NCI-H774 (cell line): ENCODE results near the gene LYPLA2.
"Not testable (repeated sequence)": the region's sequence is repeated elsewhere in the genome, so short reads cannot be mapped to it uniquely, and the experiment has no call there.

Experiments
- DNase-seq: peaks from one replicate; lab custom pipeline; 2025; lab: John Stamatoyannopoulos, UW

The LYPLA2 gene

DNA sequence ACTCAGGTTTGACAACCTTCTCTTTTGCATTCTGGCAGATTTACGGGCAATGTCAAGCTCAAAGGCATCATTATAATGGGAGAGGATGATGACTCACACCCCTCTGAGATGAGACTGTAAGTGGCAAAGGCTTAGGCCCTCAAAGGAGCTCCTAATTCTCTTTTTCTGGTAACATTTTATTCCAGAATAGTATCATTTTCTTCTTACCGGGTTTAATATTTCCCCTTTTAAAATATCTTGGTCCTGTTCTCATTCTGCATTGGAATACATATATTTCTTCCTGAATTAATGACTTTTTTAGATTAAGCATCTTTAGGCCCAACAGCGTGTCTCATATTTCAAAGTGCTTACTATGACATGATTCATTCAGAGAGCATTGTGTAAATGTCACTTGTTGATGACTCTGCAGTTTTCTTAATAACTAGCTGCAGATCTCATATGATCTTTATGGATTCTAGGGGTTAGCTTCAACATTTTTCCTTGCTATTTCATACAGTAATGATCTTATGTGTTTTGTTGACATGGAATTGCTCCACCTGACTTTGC lies 11.0 kb upstream of the LYPLA2 start:
- no peak for DNase-seq

DNA sequence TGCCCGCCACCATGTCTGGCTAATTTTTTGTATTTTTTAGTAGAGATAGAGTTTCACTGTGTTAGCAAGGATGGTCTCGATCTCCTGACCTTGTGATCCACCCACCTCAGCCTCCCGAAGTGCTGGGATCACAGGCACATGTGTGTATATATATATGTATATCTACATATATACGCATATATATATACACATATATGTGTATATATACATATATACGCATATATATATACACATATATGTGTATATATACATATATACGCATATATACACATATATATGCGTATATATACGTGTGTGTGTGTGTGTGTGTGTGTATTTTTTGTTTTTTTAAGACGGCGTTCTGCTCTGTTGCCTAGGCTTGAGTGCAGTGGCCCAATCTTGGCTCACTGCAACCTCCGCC lies 7.8 kb upstream of the LYPLA2 start:
- not testable (repeated sequence) for DNase-seq

GRCh38 chr1:23784846-23785245 lies 6.1 kb upstream of the LYPLA2 start:
- no peak for DNase-seq

- no peak for DNase-seq
Measured at GRCh38 chr1:23787701-23788100, 3.2 kb upstream of the LYPLA2 start.

DNA sequence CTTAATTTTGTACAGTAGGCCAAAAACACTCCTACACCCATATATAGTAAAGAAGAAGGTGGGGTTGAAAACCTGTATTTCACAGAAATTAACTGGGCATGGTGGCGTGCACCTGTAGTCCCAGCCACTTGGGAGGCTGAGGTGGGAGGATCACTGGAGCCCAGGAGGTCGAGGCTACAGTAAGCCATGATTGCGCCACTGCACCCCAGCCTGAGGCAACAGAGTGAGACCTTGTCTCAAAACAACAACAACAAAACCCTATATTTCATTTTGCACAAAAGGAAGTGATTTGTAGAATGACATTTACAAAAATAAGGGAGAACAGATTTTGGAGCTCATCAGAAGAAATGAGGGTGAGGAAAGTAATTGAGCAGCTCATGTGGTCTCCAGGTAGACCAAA lies 2.2 kb upstream of the LYPLA2 start:
- DNase-seq = no peak

- DNase-seq = no peak
Measured at GRCh38 chr1:23791516-23792047, 637 bp downstream of the LYPLA2 start.

- DNase-seq = no peak
Measured at GRCh38 chr1:23792151-23792945, 1.4 kb downstream of the LYPLA2 start.

GRCh38 chr1:23793018-23793781 lies 2.3 kb downstream of the LYPLA2 start:
- DNase-seq = no peak

DNA sequence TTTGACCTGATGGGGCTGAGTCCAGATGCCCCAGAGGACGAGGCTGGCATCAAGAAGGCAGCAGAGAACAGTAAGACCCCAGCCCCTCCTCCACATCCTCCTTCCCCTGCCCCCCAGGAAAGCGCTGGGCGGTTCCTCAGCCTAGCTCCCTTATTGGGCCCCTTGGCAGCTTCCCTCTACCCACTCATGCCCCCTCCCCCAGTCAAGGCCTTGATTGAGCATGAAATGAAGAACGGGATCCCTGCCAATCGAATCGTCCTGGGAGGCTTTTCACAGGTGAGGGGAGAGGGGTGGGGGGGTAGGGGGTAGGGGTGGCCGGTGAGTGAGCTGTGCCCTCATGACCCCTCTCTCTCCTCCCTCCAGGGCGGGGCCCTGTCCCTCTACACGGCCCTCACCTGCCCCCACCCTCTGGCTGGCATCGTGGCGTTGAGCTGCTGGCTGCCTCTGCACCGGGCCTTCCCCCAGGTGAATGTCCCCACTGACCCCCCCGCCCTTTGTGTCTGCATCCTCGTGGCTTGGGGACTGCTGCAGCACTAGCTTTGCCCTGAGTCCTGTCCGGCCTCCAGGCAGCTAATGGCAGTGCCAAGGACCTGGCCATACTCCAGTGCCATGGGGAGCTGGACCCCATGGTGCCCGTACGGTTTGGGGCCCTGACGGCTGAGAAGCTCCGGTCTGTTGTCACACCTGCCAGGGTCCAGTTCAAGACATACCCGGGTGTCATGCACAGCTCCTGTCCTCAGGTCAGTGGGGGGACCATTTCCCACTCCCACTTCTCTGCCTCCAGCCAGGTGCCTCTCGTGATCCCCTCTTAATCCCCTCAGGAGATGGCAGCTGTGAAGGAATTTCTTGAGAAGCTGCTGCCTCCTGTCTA lies 3.2 kb downstream of the LYPLA2 start:
- DNase-seq = no peak

GRCh38 chr1:23794732-23795182 lies 3.8 kb downstream of the LYPLA2 start:
- not testable (repeated sequence) for DNase-seq

GRCh38 chr1:23795676-23796465 lies 4.9 kb downstream of the LYPLA2 start:
- no peak for DNase-seq

GRCh38 chr1:23796466-23797271 lies 5.7 kb downstream of the LYPLA2 start:
- no peak for DNase-seq

DNA sequence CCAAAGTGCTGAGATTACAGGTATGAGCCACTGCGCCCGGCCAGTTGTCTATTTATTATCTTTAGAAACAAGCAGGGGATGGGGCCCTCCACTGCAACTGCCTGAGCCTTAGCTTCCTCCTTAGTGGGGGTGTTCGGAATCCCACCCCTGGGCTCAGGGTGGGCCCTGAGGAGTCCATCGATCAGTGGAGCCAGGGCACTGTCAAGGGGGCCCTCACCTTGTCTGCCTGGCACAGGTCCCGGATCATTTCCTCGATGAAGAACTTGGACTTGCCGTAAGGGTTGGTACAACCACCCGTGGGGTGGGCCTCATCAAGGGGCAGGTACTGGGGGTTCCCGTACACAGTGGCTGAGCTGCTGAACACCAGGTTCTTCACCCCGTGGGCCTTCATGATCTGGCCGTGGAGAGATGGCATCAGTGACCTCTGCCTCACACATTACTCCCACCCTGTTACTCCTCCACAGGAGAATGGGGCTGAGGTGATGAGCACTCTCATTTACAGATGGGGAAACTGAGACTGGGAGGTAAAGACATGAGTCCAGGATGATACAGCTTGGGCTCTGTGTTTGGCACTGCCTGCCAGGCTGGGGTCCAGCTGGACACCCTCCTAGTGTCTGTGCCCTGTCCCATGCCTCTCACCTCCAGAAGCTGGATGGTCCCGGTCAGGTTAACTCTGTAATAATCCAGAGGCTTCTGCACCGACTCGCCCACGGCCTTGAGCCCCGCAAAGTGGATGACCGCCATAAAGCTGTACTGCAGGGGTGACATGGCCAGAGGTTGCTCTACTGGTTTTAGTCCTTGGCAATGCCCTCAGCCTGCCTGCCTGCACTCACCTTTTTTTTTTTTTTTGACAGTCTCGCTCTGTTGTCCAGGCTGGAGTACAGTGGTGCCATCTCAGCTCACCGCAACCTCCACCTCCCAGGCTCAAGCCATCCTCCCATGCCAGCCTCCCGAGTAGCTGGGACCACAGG lies 6.8 kb downstream of the LYPLA2 start:
- no peak for DNase-seq

DNA sequence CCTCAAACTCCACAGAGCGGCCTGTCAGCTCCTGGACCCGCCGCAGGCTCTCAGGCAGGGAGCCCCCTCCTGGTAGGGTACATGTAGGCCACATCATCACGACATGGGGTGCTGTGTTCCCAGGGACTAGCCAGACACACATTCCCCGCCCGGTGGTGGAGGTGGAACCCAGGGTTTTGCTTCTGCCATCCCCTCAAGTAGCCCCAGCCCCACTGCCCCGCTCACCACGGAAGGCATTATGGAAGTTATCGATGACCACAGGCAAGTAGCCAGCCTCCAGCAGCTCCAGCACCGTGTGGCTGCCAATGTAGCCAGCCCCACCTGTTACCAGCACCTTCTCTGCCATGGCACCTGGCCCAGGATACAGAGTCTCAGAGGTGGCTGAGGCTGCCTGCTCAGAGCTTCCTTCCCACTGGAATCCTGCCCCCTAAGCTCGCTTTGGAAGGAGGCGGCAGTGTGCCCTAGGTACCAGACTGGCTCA lies 7.8 kb downstream of the LYPLA2 start:
- DNase-seq = no peak

DNA sequence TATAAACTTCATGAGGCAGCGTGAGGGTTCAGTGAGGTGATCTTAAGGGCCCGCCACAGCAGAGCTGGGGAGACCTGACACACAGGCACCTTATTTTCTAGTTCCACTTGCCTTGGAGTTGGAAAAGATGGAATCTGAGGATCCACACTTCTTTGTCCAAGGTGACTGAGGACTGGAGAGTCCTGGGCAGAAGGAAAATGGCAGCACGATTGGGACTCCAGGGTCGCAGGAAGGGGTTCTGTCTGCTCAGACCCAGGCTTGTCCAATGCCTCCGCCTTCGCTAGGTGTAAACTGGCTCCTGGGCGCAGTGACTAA lies 8.3 kb downstream of the LYPLA2 start:
- no peak for DNase-seq

- DNase-seq = no peak
Measured at GRCh38 chr1:23799570-23800399, 8.8 kb downstream of the LYPLA2 start.

GRCh38 chr1:23800400-23801337 lies 9.7 kb downstream of the LYPLA2 start, which contains the start of gene GALE:
Gene GALE (minus strand): TSS chr1:23800754. CDS start chr1:23799007, 1,747 bp downstream.
- peak; percentile 76 for DNase-seq
